NOMO-1 treated with dmso at 0.1 percent for 144 hours (cell line): ENCODE results near the gene CCHCR1.
"Not testable (repeated sequence)": the region's sequence is repeated elsewhere in the genome, so short reads cannot be mapped to it uniquely, and the experiment has no call there.

Experiments used
- DNase-seq: peaks from one replicate; lab custom pipeline; 2025; ENCODE audit not compliant: unreplicated experiment; lab: John Stamatoyannopoulos, UW

Gene CCHCR1, protein sequence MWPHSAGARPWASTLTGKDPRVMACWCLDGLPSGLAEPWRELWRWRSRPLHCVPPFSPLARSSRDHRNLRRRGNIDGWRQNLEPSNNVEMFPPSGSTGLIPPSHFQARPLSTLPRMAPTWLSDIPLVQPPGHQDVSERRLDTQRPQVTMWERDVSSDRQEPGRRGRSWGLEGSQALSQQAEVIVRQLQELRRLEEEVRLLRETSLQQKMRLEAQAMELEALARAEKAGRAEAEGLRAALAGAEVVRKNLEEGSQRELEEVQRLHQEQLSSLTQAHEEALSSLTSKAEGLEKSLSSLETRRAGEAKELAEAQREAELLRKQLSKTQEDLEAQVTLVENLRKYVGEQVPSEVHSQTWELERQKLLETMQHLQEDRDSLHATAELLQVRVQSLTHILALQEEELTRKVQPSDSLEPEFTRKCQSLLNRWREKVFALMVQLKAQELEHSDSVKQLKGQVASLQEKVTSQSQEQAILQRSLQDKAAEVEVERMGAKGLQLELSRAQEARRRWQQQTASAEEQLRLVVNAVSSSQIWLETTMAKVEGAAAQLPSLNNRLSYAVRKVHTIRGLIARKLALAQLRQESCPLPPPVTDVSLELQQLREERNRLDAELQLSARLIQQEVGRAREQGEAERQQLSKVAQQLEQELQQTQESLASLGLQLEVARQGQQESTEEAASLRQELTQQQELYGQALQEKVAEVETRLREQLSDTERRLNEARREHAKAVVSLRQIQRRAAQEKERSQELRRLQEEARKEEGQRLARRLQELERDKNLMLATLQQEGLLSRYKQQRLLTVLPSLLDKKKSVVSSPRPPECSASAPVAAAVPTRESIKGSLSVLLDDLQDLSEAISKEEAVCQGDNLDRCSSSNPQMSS

DNA sequence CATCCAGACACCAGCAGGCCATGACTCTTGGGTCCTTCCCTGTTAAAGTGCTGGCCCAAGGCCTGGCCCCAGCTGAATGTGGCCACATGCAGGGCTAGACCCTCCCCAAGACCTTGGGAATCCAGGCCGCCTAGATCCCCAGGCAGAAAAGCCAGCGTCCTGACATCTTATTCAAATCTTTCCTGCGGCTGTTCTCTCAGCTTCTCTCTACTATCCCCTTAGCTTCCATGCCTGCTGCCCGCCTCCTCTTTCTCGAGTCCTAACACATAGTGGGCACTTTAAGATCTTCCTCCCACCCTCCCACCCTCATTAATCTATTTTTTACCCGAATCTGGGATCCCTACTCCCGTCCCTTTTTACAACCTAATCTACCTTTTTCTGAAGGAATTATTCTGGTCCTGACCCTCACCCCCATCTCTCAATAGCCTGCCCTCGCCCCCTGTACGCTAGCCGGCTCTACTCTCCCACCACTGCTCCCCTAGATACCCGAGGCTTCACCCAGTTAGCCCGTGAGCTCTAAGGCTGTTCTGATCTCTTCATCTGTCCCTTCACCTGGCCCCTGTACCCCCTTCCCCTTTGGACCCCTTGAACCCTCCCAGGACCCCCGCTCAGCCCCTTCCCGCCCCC lies at the start of gene CCHCR1:
Gene CCHCR1 (minus strand): TSS at position 290 of the 627 bp plus-strand sequence. CDS start 202 bp downstream, at position 88.
- DNase-seq, result no peak

DNA sequence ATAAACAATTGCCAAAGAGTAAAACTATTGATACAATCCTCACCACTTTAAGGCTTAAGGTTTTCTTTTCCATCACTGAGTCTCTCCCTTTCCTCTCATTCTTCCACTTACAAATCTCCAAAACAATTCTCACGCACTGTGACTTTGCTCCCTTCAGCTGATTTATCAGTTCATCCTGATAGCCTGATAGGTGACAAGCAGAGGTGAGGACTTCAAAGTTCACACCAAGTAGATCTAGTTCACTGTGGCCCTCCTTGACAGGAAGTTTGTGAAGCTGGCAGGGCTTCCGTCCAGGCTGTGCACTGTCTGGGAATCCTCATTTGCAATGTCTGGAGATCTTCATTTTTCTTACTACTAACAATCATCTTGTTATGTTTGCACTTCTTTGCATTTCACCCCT lies 48.0 kb upstream of the CCHCR1 start:
- no peak for DNase-seq

DNA sequence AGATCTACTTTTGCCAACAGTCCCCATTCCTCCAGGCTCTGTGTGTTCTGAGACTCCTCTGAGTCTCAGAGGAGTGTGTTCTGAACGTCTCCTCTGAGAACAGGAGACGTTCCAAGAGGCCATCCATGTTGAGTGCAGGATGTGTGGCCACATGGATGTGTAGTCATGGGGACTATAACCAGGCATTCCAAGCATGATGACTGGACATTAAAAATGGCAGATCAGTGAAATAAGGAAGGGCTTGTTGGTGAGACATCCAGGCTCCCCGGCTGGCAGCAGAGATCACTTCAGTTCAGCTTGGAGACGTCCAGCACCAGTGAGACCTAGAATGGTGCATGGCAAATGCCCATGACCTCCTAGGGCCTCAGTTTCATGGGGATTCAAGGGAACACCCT lies 47.1 kb upstream of the CCHCR1 start:
- DNase-seq, result no peak

DNA sequence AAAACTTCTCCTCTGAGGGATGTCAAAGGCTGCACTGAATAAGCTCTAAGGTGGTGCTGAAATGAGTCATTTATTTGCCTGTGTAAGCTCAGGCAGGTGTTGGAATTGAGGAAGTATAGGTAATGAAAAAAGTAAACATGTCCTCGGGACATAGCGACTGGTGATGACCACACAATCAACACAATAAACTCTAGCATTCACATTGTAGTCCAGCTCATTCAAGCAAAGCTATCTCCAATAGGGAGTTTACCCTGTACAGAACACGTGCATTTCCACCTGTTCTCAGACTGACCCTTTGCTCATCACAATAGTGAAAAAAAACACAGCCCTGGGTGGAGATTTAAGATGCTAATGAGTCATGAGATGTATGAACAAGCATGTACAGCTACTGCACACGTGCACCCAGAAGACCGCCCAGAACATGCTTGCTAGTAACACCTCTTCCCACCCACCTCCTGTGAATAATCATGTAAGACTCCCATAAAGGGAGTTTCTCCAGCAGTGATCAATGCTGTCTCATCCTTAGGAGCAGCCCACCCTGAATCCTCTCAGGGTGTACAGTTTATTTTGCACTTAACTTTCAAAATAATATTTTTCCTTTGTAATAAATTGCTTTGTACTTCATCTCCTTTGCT lies 45.9 kb upstream of the CCHCR1 start:
- DNase-seq, result peak; percentile 54

DNA sequence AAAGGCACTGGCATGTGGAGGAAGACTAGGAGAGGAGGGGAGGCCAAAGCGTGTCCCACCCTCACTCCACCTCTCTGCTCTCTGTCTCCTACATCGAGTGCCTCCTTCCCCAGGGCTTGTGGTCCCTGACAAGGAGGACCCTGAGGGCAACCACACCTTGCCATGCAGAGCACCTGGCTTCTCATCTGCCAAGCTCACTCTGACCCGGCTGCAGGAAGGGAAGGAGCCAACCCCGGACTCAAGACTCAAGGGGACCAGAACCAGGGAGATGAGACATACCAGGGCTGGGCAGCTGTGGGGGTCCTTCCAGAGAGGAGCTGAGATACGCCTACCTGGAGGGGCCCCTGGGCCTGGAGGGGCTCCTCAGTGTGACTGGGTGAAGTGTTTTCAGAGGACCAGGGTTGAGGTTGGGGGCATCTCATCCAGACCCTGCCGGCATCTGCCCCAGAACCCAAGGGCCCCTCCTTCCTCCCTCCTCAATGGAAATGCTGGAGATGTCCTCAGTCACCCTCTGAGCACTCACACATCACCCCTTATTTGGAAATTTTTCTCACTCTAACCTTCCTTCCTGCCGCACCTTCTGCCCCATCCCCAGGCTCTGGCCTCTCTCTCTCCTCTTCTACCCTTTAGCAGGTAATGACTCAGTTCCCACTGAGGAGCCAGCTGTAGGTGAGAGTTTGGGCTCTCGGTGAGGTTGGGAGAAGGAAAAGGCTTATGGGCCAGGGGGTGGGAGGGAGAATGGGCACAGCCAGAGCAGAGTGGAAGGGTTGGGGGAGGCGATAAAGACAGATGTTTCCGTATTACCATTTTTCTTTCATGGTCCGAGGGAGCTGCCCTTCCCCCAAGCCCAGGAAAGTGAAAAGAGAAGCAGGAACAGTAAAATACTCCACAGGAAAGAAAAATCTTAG lies 44.9 kb upstream of the CCHCR1 start:
- DNase-seq, result no peak

DNA sequence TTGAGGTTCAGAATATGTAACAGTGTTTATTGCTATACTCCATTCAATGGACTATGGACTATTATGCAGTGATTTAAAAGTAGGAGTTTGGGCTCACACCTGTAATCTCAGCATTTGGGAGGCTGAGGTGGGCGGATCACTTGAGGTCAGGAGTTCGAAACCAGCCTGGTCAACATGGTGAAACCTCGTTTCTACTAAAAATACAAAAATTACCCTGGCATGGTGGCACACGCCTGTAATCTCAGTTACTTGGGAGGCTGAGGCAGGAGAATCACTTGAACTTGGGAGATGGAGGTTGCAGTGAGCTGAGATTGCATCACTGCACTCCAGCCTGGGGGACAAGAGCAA lies 41.5 kb upstream of the CCHCR1 start:
- DNase-seq, result not testable (repeated sequence)

DNA sequence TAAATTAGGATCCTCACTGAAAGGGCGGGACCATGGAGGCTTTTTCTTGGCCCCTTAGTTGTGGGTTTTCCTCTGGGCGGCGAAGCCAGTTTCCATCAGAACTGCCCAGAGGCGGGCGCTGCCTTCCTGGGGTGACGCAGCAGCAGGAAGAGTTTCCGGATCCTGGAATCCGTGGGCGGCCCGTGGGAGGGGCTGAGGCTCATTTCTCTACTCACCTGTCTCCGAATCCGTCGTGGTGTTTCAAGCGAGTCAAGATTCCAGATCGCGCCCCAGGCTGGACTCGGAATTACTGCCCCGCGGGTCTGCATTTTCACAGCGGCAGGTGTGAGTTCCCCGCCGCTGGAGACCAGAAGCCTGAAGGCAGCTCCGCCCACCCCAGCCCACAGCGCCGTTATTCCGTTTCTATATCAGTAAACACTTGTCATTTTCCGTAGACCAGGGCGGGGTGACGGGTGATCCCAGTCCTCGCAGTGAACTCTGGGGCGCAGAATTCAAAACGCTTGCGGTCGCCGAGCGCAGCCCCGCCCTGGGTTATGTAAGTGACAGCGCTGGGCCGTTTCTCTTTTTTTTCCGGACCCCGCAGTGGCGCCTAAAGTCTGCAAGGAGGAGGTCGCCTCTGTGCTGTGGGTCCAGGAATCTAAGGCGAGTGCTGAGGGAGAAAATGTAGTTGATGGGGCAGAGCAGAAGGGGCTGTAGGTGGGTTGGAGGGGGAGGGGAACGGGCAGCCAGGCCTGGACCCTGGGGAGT lies 40.1 kb upstream of the CCHCR1 start:
- DNase-seq, result peak; percentile 91

DNA sequence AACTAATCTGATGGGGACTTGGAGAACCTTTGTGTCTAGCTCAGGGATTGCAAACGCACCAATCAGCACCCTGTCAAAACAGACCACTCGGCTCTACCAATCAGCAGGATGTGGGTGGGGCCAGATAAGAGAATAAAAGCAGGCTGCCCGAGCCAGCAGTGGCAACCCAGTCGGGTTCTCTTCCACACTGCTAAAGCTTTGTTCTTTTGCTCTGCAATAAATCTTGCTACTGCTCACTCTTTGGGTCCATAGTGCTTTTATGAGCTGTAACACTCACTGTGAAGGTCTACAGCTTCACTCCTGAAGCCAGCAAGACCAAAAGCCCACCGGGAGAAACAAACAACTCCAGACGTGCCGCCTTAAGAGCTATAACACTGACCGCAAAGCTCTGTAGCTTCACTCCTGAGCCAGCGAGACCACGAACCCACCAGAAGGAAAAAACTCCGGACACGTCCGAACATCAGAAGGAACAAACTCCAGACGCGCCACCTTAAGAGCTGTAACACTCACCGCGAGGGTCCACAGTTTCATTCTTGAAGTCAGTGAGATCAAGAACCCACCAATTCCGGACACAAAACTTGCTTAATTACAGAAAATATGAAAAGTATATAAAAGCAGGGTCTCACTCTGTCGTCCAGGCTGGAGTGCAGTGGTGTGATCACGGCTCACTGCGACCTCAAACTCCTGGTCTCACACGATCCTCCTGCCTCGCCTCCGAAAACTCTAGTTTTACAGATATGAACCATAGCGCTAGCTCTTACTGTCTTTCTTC lies 38.8 kb upstream of the CCHCR1 start:
- not testable (repeated sequence) for DNase-seq

DNA sequence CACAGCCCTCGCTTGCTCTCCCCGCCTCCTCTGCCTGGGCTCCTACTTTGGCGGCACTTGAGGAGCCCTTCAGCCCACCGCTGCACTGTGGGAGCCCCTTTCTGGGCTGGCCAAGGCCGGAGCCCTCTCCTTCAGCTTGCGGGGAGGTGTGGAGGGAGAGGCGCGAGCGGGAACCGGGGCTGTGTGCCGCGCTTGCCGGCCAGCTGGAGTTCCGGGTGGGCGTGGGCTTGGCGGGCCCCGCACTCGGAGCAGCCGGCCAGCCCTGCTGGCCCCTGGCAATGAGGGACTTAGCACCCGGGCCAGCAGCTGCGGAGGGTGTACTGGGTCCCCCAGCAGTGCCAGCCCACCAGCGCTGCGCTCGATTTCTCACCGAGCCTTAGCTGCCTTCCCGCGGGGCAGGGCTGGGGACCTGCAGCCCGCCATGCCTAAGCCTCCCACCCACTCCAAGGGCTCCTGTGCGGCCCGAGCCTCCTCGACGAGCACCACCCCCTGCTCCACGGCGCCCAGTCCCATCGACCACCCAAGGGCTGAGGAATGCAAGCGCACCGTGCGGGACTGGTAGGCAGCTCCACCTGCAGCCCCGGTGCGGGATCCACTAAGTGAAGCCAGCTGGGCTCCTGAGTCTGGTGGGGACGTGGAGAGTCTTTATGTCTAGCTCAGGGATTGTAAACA lies 37.8 kb upstream of the CCHCR1 start:
- not testable (repeated sequence) for DNase-seq

DNA sequence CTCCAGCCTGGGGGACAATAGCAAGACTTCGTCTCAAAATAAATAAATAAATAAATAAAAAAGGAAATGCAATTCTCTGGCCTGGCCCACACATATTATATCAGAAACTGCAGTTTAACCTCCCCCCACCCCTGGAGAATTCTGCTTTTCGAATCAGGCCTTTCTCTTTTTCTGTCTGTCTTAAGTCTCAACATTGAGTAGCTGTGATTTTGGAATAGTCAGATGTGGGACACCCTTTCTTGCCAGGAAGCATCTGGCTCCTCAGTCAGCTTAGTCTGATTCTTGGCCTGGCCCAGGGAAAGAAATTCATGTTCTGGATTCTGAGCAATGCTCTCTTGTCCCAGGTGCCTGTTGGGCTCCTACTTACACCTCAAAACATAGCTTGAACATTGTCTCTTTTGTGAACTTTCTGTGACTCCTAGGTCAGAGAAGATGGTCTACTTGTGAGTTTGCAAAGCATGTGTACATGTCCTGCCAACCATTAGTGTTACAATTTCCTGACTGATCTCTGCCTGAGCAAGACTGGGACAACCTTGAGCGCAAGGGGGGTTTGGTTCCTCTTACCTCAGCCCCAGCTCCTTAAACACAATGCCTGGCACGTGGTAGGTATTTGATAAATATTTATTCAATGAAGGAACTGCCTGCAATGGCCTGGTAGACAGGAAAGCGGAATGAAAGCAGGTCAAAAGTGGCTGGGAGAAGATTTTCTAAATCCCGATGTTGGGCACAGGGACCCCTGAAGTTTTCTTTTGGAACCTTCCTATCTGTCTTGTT lies 36.6 kb upstream of the CCHCR1 start:
- DNase-seq, result no peak

DNA sequence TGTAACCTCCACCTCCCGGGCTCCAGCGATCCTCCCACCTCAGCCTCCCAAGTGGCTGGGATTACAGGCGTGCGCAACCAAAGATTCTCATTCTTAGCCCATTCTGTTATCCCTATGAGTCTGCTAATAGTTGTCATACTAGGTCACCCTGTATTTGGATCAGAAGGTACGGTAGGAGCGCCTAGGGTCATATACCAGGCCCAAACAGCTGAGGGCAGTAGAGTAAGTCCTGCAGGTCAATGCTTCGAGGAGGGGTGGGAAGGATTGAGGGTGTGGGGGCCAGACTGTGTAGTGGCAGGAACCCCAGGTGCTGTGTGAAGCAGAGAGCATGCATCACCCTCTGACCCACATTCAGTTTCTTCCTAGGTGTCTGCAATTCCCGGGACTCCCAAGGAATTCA lies 35.6 kb upstream of the CCHCR1 start:
- no peak for DNase-seq

DNA sequence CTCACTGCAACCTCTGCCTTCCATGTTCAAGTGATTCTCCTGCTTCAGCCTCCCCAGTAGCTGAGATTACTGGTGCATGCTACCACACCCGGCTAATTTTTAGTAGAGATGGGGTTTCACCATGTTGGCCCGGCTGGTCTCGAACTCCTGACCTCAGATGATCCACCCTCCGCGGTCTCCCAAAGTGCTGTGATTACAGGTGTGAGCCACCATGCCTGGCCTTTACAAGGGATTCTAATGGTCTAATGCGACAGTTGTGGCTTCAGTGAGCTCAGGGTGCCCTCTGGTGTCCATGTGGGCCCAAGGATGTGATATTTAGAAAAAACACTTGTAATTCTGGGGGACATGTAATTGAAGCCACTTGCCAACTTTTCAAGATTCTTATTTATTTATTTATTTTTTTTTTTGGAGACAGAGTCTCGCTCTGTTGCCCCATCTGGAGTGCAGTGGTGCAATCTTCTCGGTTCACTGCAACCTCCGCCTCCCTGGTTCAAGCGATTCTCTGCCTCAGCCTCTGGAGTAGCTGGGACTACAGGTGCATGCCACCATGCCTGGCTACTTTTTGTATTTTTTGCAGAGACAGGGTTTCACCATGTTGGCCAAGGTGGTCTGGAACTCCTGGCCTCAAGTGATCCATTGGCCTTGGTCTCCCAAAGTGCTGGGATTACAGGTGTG lies 35.0 kb upstream of the CCHCR1 start:
- DNase-seq, result peak; percentile 14

DNA sequence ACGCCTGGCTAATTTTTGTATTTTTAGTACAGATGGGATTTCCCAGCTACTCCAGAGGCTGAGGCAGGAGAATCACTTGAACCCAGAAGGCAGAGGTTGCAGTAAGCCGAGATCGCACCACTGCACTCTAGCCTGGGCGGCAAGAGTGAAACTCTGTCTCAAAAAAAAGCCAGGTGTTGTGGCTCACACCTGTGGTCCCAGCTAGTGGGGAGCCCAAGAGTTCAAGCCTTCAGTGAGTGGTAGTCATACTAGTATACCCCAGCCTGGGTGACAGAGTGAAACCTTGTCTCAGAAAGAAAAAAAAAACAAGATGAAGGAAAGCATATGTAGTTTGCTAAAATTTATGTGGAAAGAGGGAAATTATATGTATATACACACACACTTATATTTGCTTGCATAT lies 32.9 kb upstream of the CCHCR1 start:
- DNase-seq, result no peak

DNA sequence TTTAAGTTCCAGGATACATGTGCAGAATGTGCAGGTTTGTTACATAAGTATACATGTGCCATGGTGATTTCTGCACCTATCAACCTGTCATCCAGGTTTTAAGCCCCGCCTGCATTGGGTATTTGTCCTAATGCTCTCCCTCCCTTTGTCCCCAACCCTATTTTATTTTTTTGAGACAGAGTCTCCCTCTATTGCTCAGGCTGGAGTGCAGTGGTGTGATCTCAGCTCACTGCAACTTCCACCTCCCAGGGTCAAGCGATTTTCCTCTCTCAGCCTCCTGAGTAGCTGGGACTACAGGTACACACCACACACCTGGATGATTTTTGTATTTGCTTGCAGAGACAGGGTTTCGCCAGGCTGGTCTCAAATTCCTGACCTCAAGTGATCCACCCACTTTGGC lies 31.6 kb upstream of the CCHCR1 start:
- DNase-seq, result not testable (repeated sequence)

DNA sequence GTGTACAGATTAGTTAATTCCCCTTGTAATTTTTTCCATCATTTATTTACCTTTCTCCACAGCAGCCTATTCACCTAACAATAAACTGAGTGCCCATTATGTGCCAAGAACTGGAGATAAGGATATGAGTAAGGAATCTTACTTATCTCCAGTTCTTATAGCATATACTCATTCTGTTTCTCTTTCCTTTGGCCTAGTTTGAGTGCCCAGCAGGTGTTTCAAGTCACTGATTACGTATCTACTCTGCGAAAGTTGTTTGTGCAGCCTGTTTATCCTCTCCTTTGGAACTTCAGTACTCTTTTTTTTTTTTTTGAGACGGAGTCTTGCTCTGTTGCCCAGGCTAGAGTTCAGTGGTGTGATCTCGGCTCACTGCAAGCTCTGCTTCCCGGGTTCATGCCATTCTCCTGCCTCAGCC lies 30.2 kb upstream of the CCHCR1 start:
- DNase-seq, result no peak

DNA sequence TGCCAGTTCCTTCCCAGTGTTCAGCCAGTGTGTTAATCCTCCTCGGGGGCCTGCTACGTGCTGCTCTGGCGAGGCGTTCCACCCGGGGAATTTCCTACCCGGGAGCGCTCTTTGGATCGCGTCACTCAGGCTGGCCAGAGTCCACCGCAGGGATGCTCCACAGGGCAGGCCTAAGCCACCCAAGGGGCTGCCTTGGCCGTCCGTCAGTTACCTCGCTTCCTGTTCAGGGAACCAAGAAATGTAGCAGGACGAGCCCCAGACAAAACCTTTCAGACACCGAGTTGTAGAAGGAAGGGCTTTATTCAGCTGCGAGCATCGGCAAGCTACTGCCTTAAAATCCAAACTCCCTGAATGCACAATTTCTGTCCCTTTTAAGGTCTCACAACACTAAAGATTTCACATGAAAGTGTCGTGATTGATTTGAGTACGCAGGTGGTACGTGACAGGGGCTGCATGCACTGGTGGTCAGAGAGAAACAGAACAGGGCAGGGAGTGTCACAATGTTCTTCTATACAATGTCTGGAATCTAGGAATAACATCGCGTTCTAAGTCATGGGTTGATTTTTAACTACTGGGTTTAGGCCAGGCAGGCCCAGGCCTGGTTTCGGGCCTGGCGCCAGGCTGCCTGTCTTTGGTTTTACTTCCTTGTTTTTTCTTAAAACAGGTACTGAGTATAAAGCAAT lies 28.6 kb upstream of the CCHCR1 start:
- no peak for DNase-seq
